Measurements from ENCODE around the gene MSH4.
A peak's percentile ranks its signal among the peaks of the same experiment; 100 is the strongest.
"Not testable (repeated sequence)": the region's sequence is repeated elsewhere in the genome, so short reads cannot be mapped to it uniquely, and the experiment has no call there.

Gene MSH4

DNA sequence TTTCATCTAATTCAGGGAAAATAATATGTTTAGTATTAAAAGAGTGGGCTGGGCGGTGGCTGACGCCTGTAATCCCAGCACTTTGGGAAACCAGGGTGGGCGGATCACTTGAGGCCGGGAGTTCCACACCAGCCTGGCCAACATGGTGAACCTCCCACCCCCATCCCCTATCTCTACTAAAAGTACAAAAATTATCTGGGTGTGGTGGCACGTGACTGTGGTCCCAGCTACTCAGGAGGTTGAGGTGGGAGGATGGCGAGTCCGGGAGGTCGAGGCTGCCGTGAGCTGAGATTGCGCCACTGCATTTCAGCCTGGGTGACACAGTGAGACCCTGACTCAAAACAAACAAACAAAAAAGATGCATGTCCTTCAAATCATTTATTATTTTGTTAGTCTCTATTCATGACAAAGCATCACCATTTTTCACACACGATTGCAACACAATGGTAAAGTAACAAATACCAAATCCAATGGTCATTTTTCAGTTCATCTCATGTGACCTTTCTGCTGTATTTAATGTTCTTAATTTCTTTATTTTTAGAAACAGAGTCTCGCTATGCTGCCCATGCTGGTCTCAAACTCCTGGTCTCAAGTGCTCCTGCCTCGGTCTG is 1.0 kb downstream of the MSH4 start:
- no peak for DNase-seq

DNA sequence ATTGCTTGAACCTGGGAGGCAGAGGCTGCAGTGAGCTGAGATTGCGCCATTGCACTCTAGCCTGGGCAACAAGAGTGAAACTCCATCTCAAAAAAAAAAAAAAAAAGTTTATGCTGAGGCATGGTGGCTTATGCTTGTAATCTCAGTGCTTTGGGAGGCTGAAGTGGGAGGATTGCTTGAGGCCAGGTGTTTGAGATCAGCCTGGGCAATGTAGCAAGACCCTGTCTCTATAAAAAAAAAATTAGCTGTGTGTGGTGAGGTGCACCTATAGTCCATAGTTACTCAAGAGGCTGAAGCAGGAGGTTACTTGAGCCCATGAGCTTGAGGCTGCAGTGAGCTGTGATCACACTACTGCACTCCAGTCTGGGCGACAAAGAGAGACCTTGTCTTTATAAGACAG is 4.8 kb downstream of the MSH4 start:
- not testable (repeated sequence) for DNase-seq

DNA sequence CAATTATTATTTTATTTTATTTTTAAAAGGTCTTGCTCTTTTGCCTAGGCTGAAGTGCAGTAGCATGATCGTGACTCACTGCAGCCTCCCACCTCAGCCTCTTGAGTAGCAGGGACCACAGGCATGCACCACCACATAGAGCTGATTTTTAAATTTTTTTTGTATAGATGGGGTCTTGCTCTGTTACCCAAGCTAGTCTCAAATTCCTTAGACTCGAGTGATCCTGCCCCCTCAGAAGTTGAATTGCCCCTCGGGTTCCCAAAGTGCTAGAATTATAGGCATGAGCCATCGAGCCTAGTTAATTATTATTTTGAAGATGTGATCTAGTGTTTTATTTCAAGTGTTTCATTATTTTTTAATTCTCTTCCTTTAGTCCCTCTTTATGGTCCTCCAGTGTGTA is 12.2 kb downstream of the MSH4 start:
- DNase-seq: no peak

DNA sequence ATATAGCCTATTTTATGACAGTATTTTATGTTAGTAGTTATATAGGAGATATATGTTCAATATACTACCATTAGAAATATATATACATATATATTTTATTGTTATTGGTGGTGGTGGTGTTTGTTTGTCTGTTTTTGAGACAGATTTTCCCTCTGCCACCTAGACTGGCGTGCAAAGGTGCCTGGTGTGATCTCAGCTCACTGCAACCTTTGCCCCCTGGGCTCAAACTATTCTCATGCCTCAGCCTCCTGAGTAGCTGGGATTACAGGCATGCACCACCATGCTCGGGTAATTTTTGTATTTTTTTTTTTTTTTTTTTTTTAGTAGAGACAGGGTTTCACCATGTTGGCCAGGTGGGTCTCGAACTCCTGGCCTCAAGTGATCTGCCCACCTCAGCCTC is 13.4 kb downstream of the MSH4 start:
- not testable (repeated sequence) for DNase-seq

DNA sequence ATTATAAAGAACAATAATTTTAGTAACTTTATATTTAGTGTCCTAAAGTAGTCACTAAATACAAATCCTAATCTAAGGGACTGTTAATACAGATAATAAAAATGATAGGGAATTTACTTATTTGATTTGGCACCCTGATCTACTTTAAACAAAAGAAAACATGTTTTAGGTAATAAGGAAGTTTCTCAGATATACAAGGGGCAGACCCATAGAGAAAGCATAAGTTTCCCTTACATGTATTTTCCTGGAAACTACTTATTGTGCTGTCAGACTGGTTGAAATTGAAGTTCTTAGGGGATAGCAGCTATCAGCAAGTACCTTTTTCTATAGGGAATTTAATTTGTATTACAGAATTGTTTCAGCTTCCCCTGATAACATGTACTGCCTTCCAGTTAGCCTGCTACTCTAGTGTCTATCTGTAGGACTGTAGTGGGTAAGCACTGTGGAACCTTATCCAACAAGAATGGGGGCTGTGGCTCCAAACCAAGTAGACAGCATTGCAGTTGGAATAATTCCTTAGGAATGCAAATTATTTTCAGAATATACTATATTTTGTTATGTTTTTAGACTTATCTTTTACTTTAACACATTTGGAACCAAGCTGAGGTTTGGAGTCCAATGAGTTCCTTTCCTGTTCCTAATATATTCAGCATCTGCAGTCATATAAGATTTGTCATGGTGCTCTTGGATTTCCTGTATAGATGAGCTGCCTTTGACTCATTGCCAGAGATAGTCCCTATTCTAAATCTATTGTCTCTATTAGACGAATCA is 14.7 kb downstream of the MSH4 start:
- no peak for DNase-seq

DNA sequence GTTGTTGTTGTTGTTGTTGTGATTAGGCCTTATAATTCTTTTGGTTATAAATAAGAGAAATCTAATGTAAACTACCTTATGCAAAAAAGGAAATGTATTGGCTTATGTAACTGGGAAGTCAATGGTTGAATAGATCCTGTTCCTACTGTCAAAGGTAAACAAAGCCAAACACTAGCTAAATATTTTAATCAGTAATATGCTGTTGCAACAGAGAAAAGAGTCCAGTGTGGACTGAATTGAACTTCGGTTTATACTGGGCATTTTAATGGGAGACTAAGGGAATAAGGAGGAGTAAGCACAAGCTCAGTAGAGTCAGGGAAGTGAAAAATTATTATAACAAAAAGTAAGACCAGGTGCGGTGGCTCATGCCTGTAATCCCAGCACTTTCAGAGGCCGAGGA is 15.4 kb downstream of the MSH4 start:
- DNase-seq: no peak

DNA sequence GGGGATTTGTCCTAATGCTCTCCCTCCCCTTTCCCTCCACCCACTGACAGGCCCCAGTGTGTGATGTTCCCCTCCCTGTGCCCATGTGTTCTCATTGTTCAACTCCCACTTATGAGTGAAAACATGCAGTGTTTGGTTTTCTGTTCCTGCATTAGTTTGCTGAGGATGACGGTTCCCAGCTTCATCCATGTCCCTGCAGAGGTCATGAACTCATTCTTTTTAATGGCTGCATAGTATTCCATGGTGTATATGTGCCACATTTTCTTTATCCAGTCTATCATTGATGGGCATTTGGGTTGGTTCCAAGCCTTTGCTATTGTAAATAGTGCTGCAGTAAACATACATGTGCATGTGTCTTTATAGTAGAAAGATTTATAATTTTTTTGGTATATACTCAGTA is 26.9 kb downstream of the MSH4 start:
- DNase-seq: not testable (repeated sequence)

DNA sequence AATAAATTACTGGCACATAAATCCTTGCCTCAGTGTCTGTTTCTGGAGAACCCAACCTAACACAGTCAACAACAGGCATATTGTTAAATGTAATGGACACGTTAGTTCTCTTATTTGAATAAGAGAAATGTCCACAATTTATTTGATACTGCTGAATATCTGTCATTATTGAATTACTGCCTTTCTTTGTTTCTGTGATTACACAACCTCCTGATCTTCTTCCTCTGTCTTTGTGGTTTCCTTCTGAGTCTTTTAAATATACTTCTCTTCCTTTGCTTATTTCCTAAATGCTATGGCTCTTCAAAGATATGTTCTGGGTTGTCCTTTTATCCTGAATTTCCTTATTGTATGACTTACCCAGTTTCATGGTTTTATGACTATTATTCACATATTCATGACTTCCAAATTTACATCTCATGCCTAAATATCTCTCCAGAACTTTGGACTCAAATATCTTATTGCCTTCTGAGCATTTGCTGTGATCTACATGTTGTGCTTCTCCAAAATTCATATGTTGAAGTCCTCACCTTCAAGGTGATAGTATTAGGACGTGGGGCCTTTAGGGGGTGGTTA is 39.9 kb downstream of the MSH4 start:
- no peak for DNase-seq

DNA sequence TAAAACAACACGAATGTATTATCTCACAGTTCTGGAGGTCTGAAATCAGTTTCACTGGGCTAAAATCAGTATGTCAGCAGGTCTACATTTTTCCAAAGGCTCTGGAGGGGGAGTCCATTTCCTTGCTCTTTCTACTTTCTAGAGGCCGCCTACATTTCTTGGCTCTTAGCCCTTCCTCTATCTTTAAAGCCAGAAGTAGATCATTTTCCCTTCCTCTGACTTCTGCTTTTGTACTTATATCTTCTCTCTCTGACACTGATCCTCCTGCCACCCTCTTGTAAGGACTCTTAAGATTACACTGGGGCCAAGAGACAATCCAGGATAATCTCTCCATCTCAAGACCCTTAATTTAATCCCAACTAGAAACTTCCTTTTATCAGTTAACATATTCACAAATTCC is 41.4 kb downstream of the MSH4 start:
- DNase-seq: no peak

DNA sequence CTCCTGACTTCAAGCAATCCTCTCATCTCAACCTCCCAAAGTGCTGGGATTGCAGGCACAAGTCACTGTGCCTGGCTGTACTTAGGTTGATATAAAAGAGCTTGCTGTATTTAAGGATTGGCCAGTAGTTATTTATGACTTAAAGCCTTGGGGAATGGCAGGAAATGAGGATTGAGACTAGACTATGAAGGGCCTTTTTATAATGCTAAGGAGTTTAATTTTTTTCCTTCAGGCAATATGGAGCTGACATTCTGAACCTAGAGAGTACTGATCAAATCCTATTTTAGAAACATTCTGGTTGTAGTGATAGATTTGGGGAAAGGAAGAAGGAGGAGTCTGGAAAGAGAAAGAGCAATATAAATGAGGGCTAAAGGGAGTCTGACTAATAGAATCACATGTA is 44.7 kb downstream of the MSH4 start:
- DNase-seq: no peak

DNA sequence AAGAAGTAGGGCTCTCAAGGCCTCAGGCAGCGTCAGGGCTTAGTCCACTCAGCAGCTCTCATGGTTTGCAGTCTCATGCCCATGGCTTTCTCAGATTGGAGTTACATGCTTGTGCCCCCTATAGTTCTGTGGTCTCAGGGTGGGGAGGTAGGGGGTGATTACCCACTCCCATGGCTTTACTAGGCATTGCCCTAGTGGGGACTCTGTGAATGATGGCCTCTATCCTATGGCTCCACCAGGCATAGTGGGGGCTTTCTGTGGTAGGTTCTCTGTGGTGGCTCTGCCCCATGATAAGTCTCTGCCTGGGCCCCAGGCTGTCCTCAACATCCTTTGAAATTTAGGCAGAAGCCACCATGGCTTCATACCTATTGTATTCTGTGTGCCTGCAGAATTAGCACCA is 48.9 kb downstream of the MSH4 start:
- no peak for DNase-seq

DNA sequence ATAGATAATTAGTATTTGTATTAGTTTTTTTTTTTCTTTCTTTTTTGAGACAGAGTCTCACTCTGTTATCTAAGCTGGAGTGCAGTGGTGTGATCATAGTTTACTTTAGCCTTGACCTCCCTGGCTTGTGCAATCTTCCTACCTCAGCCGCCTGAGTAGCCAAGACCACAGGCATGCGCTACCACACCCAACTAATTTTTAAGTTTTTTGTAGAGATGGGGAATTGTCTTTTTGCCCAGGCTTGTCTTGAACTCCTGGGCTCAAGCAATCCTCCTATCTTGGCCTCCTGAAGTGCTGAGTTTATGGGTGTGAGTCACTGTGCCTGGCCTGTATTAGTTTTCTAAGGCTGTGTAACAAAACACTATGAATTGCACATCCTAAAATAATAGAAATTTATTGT is 58.3 kb downstream of the MSH4 start:
- no peak for DNase-seq

DNA sequence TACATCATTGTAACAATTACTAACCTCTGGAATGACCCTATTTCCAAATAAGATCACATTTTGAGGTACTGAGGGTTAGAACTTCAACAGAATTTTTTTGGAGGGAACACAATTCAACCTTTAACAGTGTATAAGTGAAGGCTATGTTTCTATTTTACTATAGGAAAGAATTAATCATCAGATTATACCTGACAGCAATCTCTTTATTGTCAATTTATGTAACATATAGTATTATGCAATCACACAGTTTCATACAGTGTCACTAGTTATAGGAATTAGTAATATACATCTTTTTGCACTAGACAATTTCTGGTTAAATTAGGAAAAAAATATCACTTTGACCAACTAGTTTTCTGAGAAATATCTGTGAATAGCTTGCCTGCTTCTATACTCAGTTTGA is 59.1 kb downstream of the MSH4 start:
- no peak for DNase-seq

DNA sequence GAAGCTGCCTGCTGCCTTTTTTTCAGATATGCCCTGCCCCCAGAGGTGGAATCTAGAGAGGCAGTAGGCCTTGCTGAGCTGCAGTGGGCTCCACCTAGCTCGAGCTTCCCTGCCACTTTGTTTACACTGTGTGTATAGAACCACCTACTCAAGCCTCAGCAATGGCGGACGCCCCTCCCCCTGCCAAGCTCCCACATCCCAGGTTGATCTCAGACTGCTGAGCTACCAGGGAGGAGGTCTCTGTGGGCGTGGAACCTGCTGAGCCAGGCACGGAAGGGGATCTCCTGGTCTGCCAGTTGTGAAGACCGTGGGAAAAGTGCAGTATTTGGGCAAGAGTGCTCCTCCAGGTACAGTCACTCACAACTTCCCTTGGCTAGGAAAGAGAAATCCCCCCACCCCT is 65.1 kb downstream of the MSH4 start:
- DNase-seq: no peak

DNA sequence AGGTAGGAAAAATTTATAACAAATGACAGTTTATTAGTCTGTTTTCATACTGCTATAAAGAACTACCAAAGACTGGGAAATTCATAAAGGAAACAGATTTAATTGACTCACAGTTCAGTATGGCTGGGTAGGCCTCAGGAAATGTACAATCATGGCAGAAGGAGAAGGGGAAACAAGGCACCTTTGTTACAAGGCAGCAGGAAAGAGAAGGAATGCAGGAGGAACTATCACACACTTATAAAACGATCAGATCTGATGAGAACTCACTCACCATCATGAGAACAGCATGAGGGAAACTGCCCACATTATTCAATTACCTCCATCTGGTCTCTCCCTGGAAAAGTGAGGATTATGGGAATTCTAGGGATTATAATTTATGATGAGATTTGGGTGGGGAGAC is 74.3 kb downstream of the MSH4 start:
- no peak for DNase-seq

DNA sequence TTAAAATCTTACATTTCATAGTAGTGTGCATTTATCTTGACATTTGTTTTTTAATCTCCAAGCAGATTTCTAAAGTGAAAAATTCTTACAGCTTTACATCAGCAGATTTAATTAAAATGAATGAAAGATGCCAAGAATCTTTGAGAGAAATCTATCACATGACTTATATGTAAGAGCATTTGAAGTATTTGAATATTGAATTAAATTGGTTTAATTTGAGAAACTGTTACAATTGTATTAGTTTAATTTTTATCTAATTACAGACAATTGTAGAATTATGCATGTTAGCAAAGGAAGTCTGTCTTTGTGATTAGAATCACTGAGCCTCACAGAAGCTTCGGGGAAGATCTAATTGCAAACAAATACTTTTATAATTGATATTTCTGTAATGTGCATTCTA is 83.3 kb downstream of the MSH4 start:
- DNase-seq: no peak

DNA sequence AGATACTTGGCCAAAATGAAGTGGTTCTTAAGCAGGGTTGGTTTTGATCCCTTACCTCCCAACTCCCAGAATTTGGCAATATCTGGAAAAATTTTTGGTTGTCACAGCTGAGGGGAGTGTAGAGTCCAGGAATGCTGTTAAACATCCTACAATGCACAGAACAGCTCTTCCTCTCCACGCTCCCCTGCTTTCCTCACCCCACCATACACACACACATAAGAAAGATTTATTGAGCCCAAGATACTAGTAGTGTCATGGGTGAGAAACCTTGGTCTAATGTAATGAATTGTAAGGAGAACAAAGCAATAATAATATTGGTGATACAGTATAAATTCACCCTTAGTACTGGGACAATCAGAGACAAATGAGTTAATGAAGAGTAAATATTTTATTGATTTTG is 87.8 kb downstream of the MSH4 start:
- no peak for DNase-seq

DNA sequence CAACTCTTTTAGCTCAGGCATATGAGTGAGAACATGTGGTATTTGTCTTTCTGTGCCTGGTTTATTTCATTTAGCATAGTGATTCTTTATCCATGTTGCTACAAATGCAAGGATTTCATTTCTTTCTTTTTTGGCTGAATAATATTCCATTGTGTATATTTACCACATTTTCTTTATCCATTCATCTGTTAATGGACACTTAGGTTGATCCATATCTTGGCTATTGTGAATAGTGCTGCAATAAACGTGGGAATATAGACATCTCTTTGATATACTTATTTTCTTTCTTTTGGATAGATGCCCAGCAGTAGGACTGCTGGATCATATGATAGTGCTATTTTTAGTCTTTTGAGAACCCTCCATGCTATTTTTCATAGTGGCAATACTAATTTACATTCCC is 104.7 kb downstream of the MSH4 start:
- no peak for DNase-seq

DNA sequence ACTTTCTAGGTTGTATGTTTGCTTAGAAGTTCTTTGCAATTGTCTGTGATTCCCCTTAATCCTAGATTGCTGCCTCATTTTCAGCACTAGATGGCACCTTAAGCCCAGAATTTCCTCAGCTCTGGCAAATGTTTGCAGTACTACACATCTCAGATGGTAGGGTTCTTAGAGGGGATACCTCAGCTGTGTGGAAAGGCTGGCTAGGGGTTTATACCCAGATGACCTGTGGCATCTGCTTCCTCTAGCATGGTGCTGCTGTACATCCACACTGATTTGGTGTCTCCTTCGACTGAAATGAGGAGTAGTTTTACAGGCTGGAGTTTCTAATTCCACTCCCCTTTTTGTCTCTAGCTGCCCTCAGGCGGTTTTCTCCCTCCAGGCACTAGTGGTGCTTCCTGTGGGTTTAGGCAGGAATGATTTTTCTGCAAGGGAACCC is 112.1 kb downstream of the MSH4 start:
- peak; percentile 55 for DNase-seq

DNA sequence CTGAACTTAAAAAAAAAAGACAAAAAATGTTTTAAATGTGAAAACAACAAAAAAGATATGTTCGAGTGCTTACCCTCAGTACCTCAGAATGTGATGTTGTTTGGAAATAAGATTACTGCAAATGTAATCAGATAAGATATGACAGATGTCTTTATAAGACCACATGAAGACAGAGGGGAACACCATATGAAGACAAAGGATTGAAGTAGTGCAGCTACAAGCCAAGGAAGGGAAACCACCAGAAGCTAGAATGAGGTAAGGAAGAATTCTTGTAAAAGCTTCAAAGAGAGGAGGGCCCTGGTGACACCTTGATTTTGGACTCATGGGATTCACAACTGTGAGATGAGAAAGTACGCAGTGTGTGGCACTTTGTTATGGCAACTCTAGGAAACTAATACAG is 120.2 kb downstream of the MSH4 start:
- DNase-seq: no peak

DNA sequence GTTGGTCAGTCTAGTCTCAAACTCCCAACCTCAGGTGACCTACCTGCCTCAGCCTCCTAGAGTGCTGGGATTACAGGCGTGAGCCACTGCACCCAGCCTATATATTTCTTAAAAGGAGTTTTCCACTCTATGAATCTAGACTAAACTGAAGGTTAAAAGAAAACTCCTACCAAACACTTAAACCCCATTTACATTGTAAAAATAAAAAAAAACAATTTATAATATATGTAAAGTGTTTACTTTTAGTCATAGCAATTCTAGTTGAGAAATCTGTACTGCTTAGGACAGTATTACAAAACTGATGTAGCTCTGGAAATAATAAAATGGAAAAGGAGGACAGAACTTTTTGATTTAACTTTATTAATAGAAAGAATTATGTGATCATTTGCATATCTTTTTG is 126.0 kb downstream of the MSH4 start:
- no peak for DNase-seq

DNA sequence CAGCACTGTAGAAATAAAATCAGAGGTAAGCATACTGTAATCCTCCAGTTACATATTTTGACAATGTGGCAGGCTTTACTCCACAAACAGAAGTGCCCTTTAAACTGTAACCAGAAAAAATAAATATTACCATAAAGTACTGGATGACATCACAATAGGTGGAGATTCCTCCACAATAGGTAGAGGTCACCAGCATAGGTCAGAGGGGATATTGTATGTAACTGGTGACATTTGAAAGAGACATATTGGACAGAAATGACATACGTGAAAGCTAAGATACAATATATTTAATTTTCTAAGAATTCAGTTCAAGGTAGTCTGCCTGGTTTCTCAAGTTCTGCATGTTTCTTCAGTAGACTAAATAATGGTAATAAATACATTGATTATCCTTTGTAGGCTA is 135.6 kb downstream of the MSH4 start, which contains the start of gene ASB17:
ASB17 (minus strand) TSS at position 101 of the 400 bp plus-strand sequence. CDS start 113 bp downstream, outside the sequence.
- DNase-seq: no peak

DNA sequence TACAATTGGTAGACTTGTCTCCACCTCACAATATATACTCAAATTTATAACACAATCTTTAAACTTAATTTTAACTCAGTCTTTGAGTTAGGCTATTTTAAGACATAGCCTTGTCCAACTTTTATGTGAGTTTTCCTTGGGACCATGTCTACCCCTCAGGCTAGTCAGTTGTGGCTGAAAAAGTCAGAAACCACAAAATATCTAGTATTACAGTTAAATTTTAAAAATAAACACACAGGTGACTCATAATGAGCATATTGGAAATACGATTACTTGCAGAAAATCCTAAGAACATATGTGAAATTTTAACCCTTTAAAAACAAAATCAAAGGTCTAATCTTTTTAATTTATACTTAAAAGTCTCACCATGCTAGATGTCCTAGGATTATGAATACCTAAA is 140.4 kb downstream of the MSH4 start:
- no peak for DNase-seq

DNA sequence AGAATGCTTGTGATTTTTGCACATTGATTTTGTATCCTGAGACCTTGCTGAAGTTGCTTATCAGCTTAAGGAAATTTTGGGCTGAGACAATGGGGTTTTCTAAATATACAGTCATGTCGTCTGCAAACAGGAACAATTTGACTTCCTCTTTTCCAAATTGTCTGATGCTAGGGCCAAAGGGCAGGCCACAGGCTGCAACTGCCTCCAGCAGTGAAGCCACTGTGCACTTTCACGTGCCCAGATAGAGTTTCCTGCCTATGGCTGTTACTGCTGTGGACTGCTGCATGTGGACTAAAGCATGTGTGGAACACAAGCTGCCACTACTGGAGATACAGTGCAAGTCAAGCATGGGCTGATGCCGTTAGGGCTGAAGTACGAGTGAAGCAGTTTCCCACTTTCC is 146.4 kb downstream of the MSH4 start:
- DNase-seq: not testable (repeated sequence)

DNA sequence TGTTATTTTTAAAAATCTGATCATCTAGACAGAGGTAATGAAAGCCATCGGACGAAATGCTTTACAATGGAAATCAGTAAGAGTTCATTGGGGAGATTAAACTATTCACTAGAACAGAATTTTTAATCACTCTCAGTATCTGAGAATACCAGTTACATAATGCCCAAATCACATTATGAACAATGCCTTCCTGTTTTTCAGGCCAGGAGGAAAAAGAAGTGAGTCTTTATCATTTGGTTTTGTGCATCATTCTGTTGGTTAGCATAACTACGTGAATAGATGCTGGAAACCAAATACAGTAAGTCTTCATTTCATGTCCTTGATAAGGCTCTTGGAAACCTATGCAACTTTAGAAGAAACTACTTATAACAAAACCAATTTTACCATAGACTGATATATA is 153.5 kb downstream of the MSH4 start:
- DNase-seq: no peak
